SH-SY5Y (cell line): Measurements from ENCODE around the gene RASAL3.

Source experiments
- GATA2 ChIP-seq: IDR thresholded peaks from 2 replicates; pipeline ENCODE4 v1.6.1; 2011; ENCODE audit warnings: mild to moderate bottlenecking, low read depth, low read length
- GATA3 ChIP-seq: IDR thresholded peaks from 2 replicates; pipeline ENCODE4 v1.6.1; 2011; ENCODE audit warnings: low read depth, mild to moderate bottlenecking, low read length, moderate library complexity

GRCh38 chr19:15424121-15424520, 40.2 kb downstream of the RASAL3 start:
- TF ChIP-seq GATA3 = no peak
- no peak for TF ChIP-seq GATA2
